Uterus (tissue), 4 donors: Measurements from ENCODE around the gene ZNF516. TPM values are rescaled to one million over a fixed set of nuclear protein-coding genes. Genes with fewer than 3 reads are reported as not detected.
"Not testable (repeated sequence)": the region's sequence is repeated elsewhere in the genome, so short reads cannot be mapped to it uniquely, and the experiment has no call there.

ENCODE experiments used
- DNase-seq, 2 donors: peaks; one replicate each; pipeline ENCODE4 v3.0.0-alpha.2; 2019 to 2020
- H3K27ac ChIP-seq, 2 donors: fragments of 200-600 bp; sonication (generic); 1 replicate in 1 of 2; 2 replicates in 1 of 2; pipeline ENCODE4 v1.5.1; 2016 to 2018
- H3K27me3 ChIP-seq, 2 donors: fragments of 200-600 bp; sonication (generic); one replicate each; pipeline ENCODE4 v1.5.1; 2018 to 2019; ENCODE audit warnings: control low read depth in 1 of 2
- H3K36me3 ChIP-seq, 2 donors: fragments of 200-600 bp; sonication (generic); one replicate each; pipeline ENCODE4 v1.5.1; 2019; ENCODE audit warnings: control low read depth in 1 of 2
- H3K4me1 ChIP-seq, 2 donors: fragments of 200-600 bp; sonication (generic); one replicate each; pipeline ENCODE4 v1.5.1; 2018 to 2019; ENCODE audit warnings: control low read depth in 1 of 2
- H3K4me3 ChIP-seq, 2 donors: fragments of 200-600 bp; sonication (generic); 1 replicate in 1 of 2; 2 replicates in 1 of 2; pipeline ENCODE4 v1.5.1; 2018 to 2019; ENCODE audit warnings: mild to moderate bottlenecking in 1 of 2
- H3K9me3 ChIP-seq, 2 donors: fragments of 200-600 bp; sonication (generic); one replicate each; pipeline ENCODE4 v1.5.1; 2019; ENCODE audit warnings: control low read depth in 1 of 2
- CTCF ChIP-seq, 4 experiments: fragments of 200-600 bp in 2 of 4; fragments of 450-650 bp in 2 of 4; sonication (generic) in 2 of 4; IDR thresholded peaks; one replicate each; pipeline ENCODE4 v1.5.1; 2016 to 2019; ENCODE audit warnings: antibody characterized with exemption in 4 of 4, mild to moderate bottlenecking in 2 of 4, moderate library complexity in 1 of 4
- POLR2A ChIP-seq, 2 donors: fragments of 450-650 bp; IDR thresholded peaks; one replicate each; pipeline ENCODE4 v1.6.1; 2016; ENCODE audit warnings: antibody characterized with exemption in 2 of 2, mild to moderate bottlenecking in 1 of 2, moderate library complexity in 1 of 2
- intact Hi-C: fragments of 100-400 bp; cut with DNase I; formaldehyde crosslinking; loops from one replicate; pipeline ENCODE4 v1.15.1; 2023; ENCODE audit warnings: low total_unique reads
- total RNA-seq, 4 donors: library from RNA; depleted of rRNA in 3 of 4; stranded (reverse); fragments of >200 nt in 3 of 4; gene quantifications; one replicate each; pipeline versions ENCODE4 v1.1.0 to v1.2.4, GENCODE V29; 2014 to 2023
- donor health status: DM: yes; HTN: yes; CAD: no.

ZNF516 gene
- total RNA-seq, 4 donors from 2014 or later = 29.4 to 177 (median 65.7) TPM

GRCh38 chr18:76476665-76477561 is 18.1 kb downstream of the ZNF516 start:
- TF ChIP-seq POLR2A (IDR thresholded peaks at IDR 0.05) = no peak
- no peak for TF ChIP-seq CTCF (IDR thresholded peaks at IDR 0.05)
- no peaks in the 10 kb centered on the region for H3K27me3 ChIP-seq
- intact Hi-C loops = no loop called here
- H3K27ac ChIP-seq = peak overlapping the region; percentile 75 to 85
- H3K4me3 ChIP-seq = peak overlapping the region in 1 of 2 donors; percentile 13
- no peaks in the 10 kb centered on the region for H3K36me3 ChIP-seq
- peaks cover 0 to 24% of the 10 kb centered on the region in 2 donors for H3K4me1 ChIP-seq
- no peak for DNase-seq
- H3K9me3 ChIP-seq = no peaks in the 10 kb centered on the region

- H3K27me3 ChIP-seq = no peaks in the 10 kb centered on the region
- no peaks in the 10 kb centered on the region for H3K36me3 ChIP-seq
- H3K9me3 ChIP-seq = no peaks in the 10 kb centered on the region
- no peak for DNase-seq
- intact Hi-C loops = no loop called here
- H3K4me1 ChIP-seq = peaks cover 0 to 24% of the 10 kb centered on the region in 2 donors
- H3K4me3 ChIP-seq = no peak overlapping the region
- TF ChIP-seq POLR2A (IDR thresholded peaks at IDR 0.05) (no peak), CTCF (IDR thresholded peaks at IDR 0.05) (peak in 1 of 4 experiments; percentile 15)
- peak overlapping the region; percentile 75 to 85 for H3K27ac ChIP-seq
Measured at GRCh38 chr18:76475450-76476194, 19.4 kb downstream of the ZNF516 start.

- Histone ChIP-seq H3K9me3 (no peaks in the 10 kb centered on the region), H3K4me3 (no peak overlapping the region), H3K27me3 (no peaks in the 10 kb centered on the region), H3K36me3 (no peaks in the 10 kb centered on the region), H3K4me1 (peaks cover 0 to 24% of the 10 kb centered on the region in 2 donors), H3K27ac (peak overlapping the region; percentile 47 to 85)
- intact Hi-C loops = no loop called here
- TF ChIP-seq CTCF (IDR thresholded peaks at IDR 0.05) (no peak), POLR2A (IDR thresholded peaks at IDR 0.05) (no peak)
- no peak for DNase-seq
Measured at GRCh38 chr18:76474824-76475223, 20.2 kb downstream of the ZNF516 start.

DNA sequence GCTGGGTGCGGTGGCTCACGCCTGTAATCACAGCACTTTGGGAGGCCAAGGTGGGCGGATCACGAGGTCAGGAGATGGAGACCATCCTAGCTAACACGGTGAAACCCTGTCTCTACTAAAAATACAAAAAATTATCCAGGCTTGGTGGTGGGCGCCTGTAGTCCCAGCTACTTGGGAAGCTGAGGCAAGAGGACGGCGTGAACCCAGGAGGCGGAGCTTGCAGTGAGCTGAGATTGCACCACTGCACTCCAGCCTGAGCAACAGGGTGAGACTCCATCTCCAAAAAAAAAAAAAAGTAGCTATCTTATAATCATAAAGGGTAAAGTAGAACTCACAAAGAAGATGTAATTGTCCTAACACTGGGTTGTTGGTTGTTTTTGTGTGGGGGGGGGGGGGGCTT is 21.5 kb downstream of the ZNF516 start:
- Histone ChIP-seq H3K4me1 (peaks cover 0 to 24% of the 10 kb centered on the region in 2 donors), H3K27ac (peak overlapping the region in 1 of 2 donors; percentile 85)
- H3K9me3 ChIP-seq, H3K36me3 ChIP-seq, intact Hi-C loops, DNase-seq, H3K4me3 ChIP-seq, H3K27me3 ChIP-seq: not testable (repeated sequence)

DNA sequence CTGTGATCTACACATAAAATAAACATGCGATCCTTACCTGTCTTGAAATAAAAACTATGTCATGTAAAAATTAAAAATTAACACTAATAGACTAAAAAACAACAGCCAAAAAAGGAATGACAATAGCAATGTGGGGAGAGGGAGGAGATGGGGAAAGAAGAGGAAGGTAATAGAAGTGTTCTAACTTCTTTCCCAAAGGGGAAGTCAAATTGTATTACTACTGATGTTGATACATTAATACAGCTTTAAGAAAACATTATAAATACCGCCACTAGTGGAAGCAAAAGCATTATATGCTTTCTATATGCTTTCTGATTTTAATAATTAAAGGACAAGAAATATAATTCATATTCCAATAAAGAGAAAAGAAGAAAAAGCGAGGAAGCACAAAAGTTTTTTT is 22.2 kb downstream of the ZNF516 start:
- no peak for TF ChIP-seq CTCF (IDR thresholded peaks at IDR 0.05)
- no peak for TF ChIP-seq POLR2A (IDR thresholded peaks at IDR 0.05)
- intact Hi-C loops = no loop called here
- no peaks in the 10 kb centered on the region for H3K9me3 ChIP-seq

More for the DNA sequence above, 22.2 kb downstream of the ZNF516 start:
- Histone ChIP-seq H3K27me3 (no peaks in the 10 kb centered on the region), H3K4me3 (no peak overlapping the region), H3K4me1 (peaks cover 0 to 18% of the 10 kb centered on the region in 2 donors), H3K27ac (peak overlapping the region in 1 of 2 donors; percentile 44), H3K36me3 (no peaks in the 10 kb centered on the region)
- no peak for DNase-seq
